ENCODE measurements around the gene TGM5. TPM values are rescaled to one million over a fixed set of nuclear protein-coding genes. Genes with fewer than 3 reads are reported as not detected.
A peak's percentile ranks its signal among the peaks of the same experiment; 100 is the strongest.
"Not testable (repeated sequence)": the region's sequence is repeated elsewhere in the genome, so short reads cannot be mapped to it uniquely, and the experiment has no call there.

Gene TGM5
- total RNA-seq, 1 donor from 2014 or later = not detected

DNA sequence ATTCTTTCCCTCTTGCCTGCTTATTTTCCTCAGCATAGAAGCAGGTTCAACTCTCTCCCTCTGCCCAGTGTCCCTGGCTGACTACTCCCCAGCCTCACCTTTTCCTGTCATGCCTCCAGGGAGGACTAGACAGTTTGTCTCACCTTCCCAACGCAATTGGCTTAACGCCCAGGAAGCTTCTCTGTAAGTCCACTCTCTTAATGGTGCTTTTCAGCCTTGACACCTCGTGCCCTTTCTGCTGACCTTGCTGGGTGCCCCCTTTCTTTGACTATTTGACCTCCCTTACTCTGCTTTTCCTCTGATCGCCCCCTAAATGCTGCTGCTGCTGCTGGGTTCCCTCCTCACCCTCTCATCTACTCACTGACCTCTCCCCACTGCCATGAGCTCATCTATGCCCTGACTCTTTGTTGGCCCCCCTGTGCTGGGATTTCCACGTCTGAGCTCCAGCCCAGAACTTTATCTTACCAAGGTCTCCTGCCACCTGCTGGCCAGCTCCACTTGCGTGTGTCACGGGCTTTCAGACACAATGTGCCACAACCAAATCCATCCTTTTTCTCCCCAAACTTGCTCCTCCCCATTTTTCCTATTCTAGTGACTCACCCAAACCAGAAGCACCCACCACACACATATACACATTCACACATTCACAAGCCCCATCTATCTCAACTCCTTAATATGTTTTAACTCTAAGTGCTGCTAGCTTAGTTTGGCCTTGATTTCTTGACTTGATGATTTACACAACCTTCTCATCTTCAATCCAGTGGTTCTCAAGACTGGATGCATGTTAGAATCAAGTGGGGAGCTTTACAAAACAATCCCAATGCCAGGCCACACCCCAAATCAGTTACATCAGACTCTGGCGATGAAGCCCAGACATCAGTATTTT is 62.5 kb downstream of the TGM5 start:
- TF ChIP-seq, protein P1, sequence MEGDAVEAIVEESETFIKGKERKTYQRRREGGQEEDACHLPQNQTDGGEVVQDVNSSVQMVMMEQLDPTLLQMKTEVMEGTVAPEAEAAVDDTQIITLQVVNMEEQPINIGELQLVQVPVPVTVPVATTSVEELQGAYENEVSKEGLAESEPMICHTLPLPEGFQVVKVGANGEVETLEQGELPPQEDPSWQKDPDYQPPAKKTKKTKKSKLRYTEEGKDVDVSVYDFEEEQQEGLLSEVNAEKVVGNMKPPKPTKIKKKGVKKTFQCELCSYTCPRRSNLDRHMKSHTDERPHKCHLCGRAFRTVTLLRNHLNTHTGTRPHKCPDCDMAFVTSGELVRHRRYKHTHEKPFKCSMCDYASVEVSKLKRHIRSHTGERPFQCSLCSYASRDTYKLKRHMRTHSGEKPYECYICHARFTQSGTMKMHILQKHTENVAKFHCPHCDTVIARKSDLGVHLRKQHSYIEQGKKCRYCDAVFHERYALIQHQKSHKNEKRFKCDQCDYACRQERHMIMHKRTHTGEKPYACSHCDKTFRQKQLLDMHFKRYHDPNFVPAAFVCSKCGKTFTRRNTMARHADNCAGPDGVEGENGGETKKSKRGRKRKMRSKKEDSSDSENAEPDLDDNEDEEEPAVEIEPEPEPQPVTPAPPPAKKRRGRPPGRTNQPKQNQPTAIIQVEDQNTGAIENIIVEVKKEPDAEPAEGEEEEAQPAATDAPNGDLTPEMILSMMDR (IDR thresholded peaks at IDR 0.05; ENCODE audit: partially characterized antibody, unreplicated experiment) = peak; percentile 9
- H3K4me1 Mint-ChIP-seq (ENCODE audit: low read depth, unreplicated experiment) = no peaks in the 10 kb centered on the region
- DNase-seq = peak; percentile 62
- no peak overlapping the region for H3K27ac Mint-ChIP-seq (ENCODE audit: unreplicated experiment)
- no peaks in the 10 kb centered on the region for H3K36me3 Mint-ChIP-seq (ENCODE audit: unreplicated experiment)
- peaks cover 7% of the 10 kb centered on the region for H3K27me3 Mint-ChIP-seq (ENCODE audit: unreplicated experiment)
- H3K4me3 Mint-ChIP-seq (ENCODE audit: unreplicated experiment) = no peak overlapping the region
- no peaks in the 10 kb centered on the region for H3K9me3 Mint-ChIP-seq (ENCODE audit: unreplicated experiment)

DNA sequence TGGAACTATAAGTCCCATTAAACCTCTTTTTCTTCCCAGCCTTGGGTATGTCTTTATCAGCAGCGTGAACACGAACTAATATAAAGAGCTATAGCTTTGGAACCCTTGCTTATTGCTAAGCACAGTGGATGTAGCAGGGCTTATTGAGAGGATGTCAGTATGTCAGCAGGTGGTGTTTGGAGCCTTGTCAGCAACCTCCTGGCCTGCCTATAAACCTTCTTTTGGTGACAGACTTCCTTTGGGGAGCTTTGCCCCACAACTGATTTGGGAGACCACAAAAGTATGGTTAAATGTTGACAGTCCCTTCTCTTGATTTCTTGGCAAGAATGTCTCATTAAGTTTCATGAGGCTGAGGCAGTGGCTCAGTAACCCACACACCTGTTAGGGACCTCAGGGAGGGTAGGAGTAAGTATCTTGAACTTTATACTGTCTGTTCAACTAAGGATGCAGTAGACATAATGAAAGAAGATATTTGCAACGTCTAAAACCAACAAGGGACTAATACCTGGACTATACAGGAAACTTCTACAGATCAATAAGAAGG is 66.7 kb downstream of the TGM5 start:
- peaks cover 11% of the 10 kb centered on the region for H3K36me3 Mint-ChIP-seq (ENCODE audit: unreplicated experiment)
- TF ChIP-seq, protein P1 (IDR thresholded peaks at IDR 0.05; ENCODE audit: partially characterized antibody, unreplicated experiment) = no peak
- no peak overlapping the region for H3K4me3 Mint-ChIP-seq (ENCODE audit: unreplicated experiment)
- DNase-seq = no peak
- H3K9me3 Mint-ChIP-seq (ENCODE audit: unreplicated experiment) = peaks cover 2% of the 10 kb centered on the region
- H3K27me3 Mint-ChIP-seq (ENCODE audit: unreplicated experiment) = peaks cover 6% of the 10 kb centered on the region
- H3K27ac Mint-ChIP-seq (ENCODE audit: unreplicated experiment) = no peak overlapping the region
- H3K4me1 Mint-ChIP-seq (ENCODE audit: low read depth, unreplicated experiment) = no peaks in the 10 kb centered on the region

DNA sequence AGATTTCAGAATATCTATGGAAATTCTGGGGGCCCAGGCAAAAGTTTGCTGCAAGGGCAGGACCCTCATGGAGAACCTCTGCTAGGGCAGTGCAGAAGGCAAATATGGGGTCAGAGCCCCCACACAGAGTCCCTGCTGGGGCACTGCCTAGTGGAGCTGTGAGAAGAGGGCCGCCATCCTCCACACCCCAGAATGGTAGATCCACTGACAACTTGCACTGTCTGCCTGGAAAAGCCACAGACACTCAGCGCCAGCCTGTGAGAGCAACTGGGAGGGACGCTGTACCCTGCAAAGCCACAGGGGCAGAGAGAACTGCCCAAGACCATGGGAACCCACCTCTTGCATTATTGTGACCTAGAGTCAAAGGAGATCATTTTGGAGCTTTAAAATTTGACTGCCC is 67.7 kb downstream of the TGM5 start:
- peaks cover 2% of the 10 kb centered on the region for H3K9me3 Mint-ChIP-seq (ENCODE audit: unreplicated experiment)
- H3K27me3 Mint-ChIP-seq (ENCODE audit: unreplicated experiment) = peaks cover 2% of the 10 kb centered on the region
- H3K27ac Mint-ChIP-seq (ENCODE audit: unreplicated experiment) = no peak overlapping the region
- TF ChIP-seq, protein P1 (IDR thresholded peaks at IDR 0.05; ENCODE audit: partially characterized antibody, unreplicated experiment) = no peak
- H3K4me1 Mint-ChIP-seq (ENCODE audit: low read depth, unreplicated experiment) = no peaks in the 10 kb centered on the region
- peaks cover 11% of the 10 kb centered on the region for H3K36me3 Mint-ChIP-seq (ENCODE audit: unreplicated experiment)
- H3K4me3 Mint-ChIP-seq (ENCODE audit: unreplicated experiment) = no peak overlapping the region
- no peak for DNase-seq

- not testable (repeated sequence) for H3K4me3 Mint-ChIP-seq (ENCODE audit: unreplicated experiment); H3K27me3 Mint-ChIP-seq (ENCODE audit: unreplicated experiment); DNase-seq; H3K4me1 Mint-ChIP-seq (ENCODE audit: low read depth, unreplicated experiment); H3K27ac Mint-ChIP-seq (ENCODE audit: unreplicated experiment); H3K9me3 Mint-ChIP-seq (ENCODE audit: unreplicated experiment)
- peaks cover 11% of the 10 kb centered on the region for H3K36me3 Mint-ChIP-seq (ENCODE audit: unreplicated experiment)
These were observed 68.2 kb downstream of the TGM5 start for GRCh38 chr15:43198556-43198955.

DNA sequence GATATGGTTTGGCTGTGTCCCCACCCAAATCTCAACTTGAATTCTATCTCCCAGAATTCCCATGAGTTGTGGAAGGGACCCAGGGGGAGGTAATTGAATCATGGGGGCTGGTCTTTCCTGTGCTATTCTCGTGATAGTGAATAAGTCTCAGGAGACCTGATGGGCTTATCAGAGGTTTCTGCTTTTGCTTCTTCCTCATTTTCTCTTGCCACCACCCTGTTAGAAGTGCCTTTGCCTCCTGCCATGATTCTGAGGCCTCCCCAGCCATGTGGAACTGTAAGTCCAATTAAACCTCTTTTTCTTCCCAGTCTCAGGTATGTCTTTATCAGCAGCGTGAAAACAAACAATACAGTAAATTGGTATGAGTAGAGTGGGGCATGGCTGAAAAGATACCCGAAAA is 69.0 kb downstream of the TGM5 start:
- H3K36me3 Mint-ChIP-seq (ENCODE audit: unreplicated experiment) = peaks cover 11% of the 10 kb centered on the region
- H3K27me3 Mint-ChIP-seq (ENCODE audit: unreplicated experiment); H3K9me3 Mint-ChIP-seq (ENCODE audit: unreplicated experiment); DNase-seq; H3K4me1 Mint-ChIP-seq (ENCODE audit: low read depth, unreplicated experiment); H3K27ac Mint-ChIP-seq (ENCODE audit: unreplicated experiment); H3K4me3 Mint-ChIP-seq (ENCODE audit: unreplicated experiment): not testable (repeated sequence)
